ENCODE results near the gene LRRC59. TPM values are rescaled to one million over a fixed set of nuclear protein-coding genes. Genes with fewer than 3 reads are reported as not detected.

LRRC59 gene
- total RNA-seq, 1 donor from 2014 or later: 68.0 TPM

- H3K36me3 ChIP-seq: peaks cover 20% of the 10 kb centered on the region
- TF ChIP-seq CTCF (IDR thresholded peaks at IDR 0.05): no peak
- DNase-seq (no peak), ATAC-seq (no peak)
- no peaks in the 10 kb centered on the region for H3K27me3 ChIP-seq
- H3K27ac ChIP-seq: no peak overlapping the region
- no peaks in the 10 kb centered on the region for H3K9me3 ChIP-seq
- intact Hi-C loops (cut with DNase I): no loop called here
- peaks cover 9% of the 10 kb centered on the region for H3K4me1 ChIP-seq
- no peak overlapping the region for H3K4me3 ChIP-seq
Measured at GRCh38 chr17:50373705-50374104, 23.6 kb downstream of the LRRC59 start.

GRCh38 chr17:50372758-50373556, 24.4 kb downstream of the LRRC59 start, which contains the start of the genes EME1 and MRPL27:
Gene EME1 (plus strand): TSS chr17:50373229. CDS start chr17:50375209, 1,980 bp downstream.
Gene MRPL27 (minus strand): TSS chr17:50373184. CDS start chr17:50373170, 14 bp downstream.
- Histone ChIP-seq H3K9me3 (no peaks in the 10 kb centered on the region), H3K4me1 (peaks cover 9% of the 10 kb centered on the region), H3K27me3 (no peaks in the 10 kb centered on the region), H3K4me3 (peak within 1 kb of the TSS; percentile 75), H3K36me3 (peaks cover 27% of the 10 kb centered on the region), H3K27ac (peak within 1 kb of the TSS; percentile 95)
- peak; percentile 96 for ATAC-seq
- peak; percentile 92 for DNase-seq
- TF ChIP-seq CTCF (IDR thresholded peaks at IDR 0.05): no peak
- intact Hi-C loops (cut with DNase I): no loop called here

DNA sequence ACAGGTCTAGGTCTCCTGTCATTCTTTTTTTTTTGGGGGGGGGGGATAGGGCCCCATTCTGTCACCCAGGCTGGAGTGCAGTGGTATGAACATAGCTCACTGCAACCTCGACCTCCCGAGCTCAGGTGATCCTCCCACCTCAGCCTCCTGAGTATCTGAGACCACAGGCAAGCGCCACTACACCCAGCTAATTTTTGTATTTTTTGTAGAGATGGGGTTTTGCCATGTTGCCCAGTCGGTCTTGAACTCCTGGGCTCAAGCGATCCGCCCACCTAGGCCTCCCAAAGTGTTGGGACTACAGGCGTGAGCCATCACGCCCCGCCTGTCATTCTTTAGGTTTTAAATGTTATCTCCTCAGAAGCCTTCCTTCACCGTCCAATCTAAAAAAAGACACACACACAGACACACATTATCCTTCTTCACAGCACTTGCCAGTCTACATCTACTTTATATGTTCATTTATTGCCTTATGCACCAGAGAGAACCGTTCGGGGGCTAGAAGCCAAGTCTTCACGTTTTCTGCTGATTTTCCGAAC, 25.0 kb downstream of the LRRC59 start:
- no peak for TF ChIP-seq CTCF (IDR thresholded peaks at IDR 0.05)
- peaks cover 34% of the 10 kb centered on the region for H3K36me3 ChIP-seq
- no peaks in the 10 kb centered on the region for H3K27me3 ChIP-seq
- no peaks in the 10 kb centered on the region for H3K9me3 ChIP-seq
- H3K27ac ChIP-seq: peak overlapping the region; percentile 95
- intact Hi-C loops (cut with DNase I): no loop called here
- H3K4me1 ChIP-seq: peaks cover 9% of the 10 kb centered on the region
- DNase-seq: no peak
- H3K4me3 ChIP-seq: peak overlapping the region; percentile 75
- ATAC-seq: no peak

GRCh38 chr17:50371526-50371925, 25.8 kb downstream of the LRRC59 start:
- ATAC-seq (no peak), DNase-seq (no peak)
- H3K27me3 ChIP-seq: no peaks in the 10 kb centered on the region
- no peak overlapping the region for H3K27ac ChIP-seq
- H3K36me3 ChIP-seq: peaks cover 42% of the 10 kb centered on the region
- intact Hi-C loops (cut with DNase I): no loop called here
- no peak for TF ChIP-seq CTCF (IDR thresholded peaks at IDR 0.05)
- no peak overlapping the region for H3K4me3 ChIP-seq
- peaks cover 9% of the 10 kb centered on the region for H3K4me1 ChIP-seq
- no peaks in the 10 kb centered on the region for H3K9me3 ChIP-seq

GRCh38 chr17:50370052-50370451, 27.3 kb downstream of the LRRC59 start:
- intact Hi-C loops (cut with DNase I): no loop called here
- Histone ChIP-seq H3K36me3 (peaks cover 47% of the 10 kb centered on the region), H3K27ac (no peak overlapping the region), H3K4me3 (no peak overlapping the region), H3K27me3 (no peaks in the 10 kb centered on the region), H3K9me3 (no peaks in the 10 kb centered on the region), H3K4me1 (peaks cover 9% of the 10 kb centered on the region)
- no peak for TF ChIP-seq CTCF (IDR thresholded peaks at IDR 0.05)
- DNase-seq (no peak), ATAC-seq (no peak)
